ENCODE measurements around the gene PTPN1. TPM values are rescaled to one million over a fixed set of nuclear protein-coding genes. Genes with fewer than 3 reads are reported as not detected.

PTPN1 gene
- total RNA-seq, 1 experiment from 2014 or later, result 63.0 TPM

GRCh38 chr20:50528804-50529351 is 18.7 kb downstream of the PTPN1 start:
- Mint-ChIP-seq H3K9me3 (ENCODE audit: unreplicated experiment) (no peaks in the 10 kb centered on the region), H3K27me3 (ENCODE audit: insufficient read depth, unreplicated experiment) (no peaks in the 10 kb centered on the region), H3K27ac (ENCODE audit: low read depth, unreplicated experiment) (no peak overlapping the region), H3K4me1 (ENCODE audit: insufficient read depth, unreplicated experiment) (peaks cover 8% of the 10 kb centered on the region), H3K4me3 (ENCODE audit: unreplicated experiment) (no peak overlapping the region), H3K36me3 (ENCODE audit: insufficient read depth, unreplicated experiment) (peaks cover 5% of the 10 kb centered on the region)
- no peak for DNase-seq (ENCODE audit: unreplicated experiment)
- no TSS peak for BruUV-seq (replicated peaks)
- no peak for TF ChIP-seq CTCF (IDR thresholded peaks at IDR 0.05; ENCODE audit: unreplicated experiment)
- POLR2A ChIA-PET, result interaction anchor here (0.8 to 1.3 kb wide), 6 partner anchors 14 to 45 kb away, joined by 3 to 5 read pairs (median 4); no protein-coding TSS in a partner anchor
- intact Hi-C loops (cut with micrococcal nuclease), result no loop called here
- CTCF ChIA-PET, result interaction anchor here (0.7 to 1.6 kb wide), 4 partner anchors 11 to 43 kb away, joined by 3 read pairs; no protein-coding TSS in a partner anchor

- Mint-ChIP-seq H3K9me3 (ENCODE audit: unreplicated experiment) (no peaks in the 10 kb centered on the region), H3K27ac (ENCODE audit: low read depth, unreplicated experiment) (no peak overlapping the region), H3K27me3 (ENCODE audit: insufficient read depth, unreplicated experiment) (no peaks in the 10 kb centered on the region), H3K4me1 (ENCODE audit: insufficient read depth, unreplicated experiment) (peaks cover 26% of the 10 kb centered on the region), H3K4me3 (ENCODE audit: unreplicated experiment) (no peak overlapping the region), H3K36me3 (ENCODE audit: insufficient read depth, unreplicated experiment) (peaks cover 10% of the 10 kb centered on the region)
- TF ChIP-seq CTCF (IDR thresholded peaks at IDR 0.05; ENCODE audit: unreplicated experiment), result no peak
- CTCF ChIA-PET, result interaction anchor here (0.6 to 1.0 kb wide), 2 partner anchors 103 to 280 kb away, joined by 3 read pairs; no protein-coding TSS in a partner anchor
- no TSS peak for BruUV-seq (replicated peaks)
- POLR2A ChIA-PET, result interaction anchor here (0.7 to 13.2 kb wide), 5 partner anchors 9 to 314 kb away, joined by 3 to 109 read pairs (median 4); partner anchors contain the start of gene PTPN1
- intact Hi-C loops (cut with micrococcal nuclease), result no loop called here
- no peak for DNase-seq (ENCODE audit: unreplicated experiment)
These were observed 22.0 kb downstream of the PTPN1 start for GRCh38 chr20:50532221-50532620.

- intact Hi-C loops (cut with micrococcal nuclease), result no loop called here
- BruUV-seq (replicated peaks), result no TSS peak
- H3K4me1 Mint-ChIP-seq (ENCODE audit: insufficient read depth, unreplicated experiment), result peaks cover 32% of the 10 kb centered on the region
These were observed 22.9 kb downstream of the PTPN1 start for GRCh38 chr20:50533061-50533460.

More at GRCh38 chr20:50533061-50533460, 22.9 kb downstream of the PTPN1 start:
- Mint-ChIP-seq H3K4me3 (ENCODE audit: unreplicated experiment) (no peak overlapping the region), H3K27me3 (ENCODE audit: insufficient read depth, unreplicated experiment) (no peaks in the 10 kb centered on the region), H3K9me3 (ENCODE audit: unreplicated experiment) (no peaks in the 10 kb centered on the region), H3K27ac (ENCODE audit: low read depth, unreplicated experiment) (no peak overlapping the region), H3K36me3 (ENCODE audit: insufficient read depth, unreplicated experiment) (peaks cover 10% of the 10 kb centered on the region)
- TF ChIP-seq CTCF (IDR thresholded peaks at IDR 0.05; ENCODE audit: unreplicated experiment), result no peak
- no peak for DNase-seq (ENCODE audit: unreplicated experiment)
- CTCF ChIA-PET, result interaction anchor here (1.0 kb wide), 1 partner anchor 364 kb away, joined by 5 read pairs; no protein-coding TSS in a partner anchor
- POLR2A ChIA-PET, result interaction anchor here (0.8 to 13.2 kb wide), 4 partner anchors 17 to 35 kb away, joined by 3 to 109 read pairs (median 6); partner anchors contain the start of gene PTPN1

Measured in MCF 10A (cell line).